ENCODE measurements around the gene ZNF646. TPM values are rescaled to one million over a fixed set of nuclear protein-coding genes. Genes with fewer than 3 reads are reported as not detected.

The ZNF646 gene
- total and polyA plus RNA-seq, 4 donors = 0.89 to 9.6 (median 4.0) TPM

- Histone ChIP-seq H3K27ac (ENCODE audit: low read depth in 1 of 2, low read length in 2 of 2) (no peak overlapping the region), H3K4me3 (ENCODE audit: low read depth in 1 of 3, low read length in 3 of 3) (no peak overlapping the region), H3K9me3 (ENCODE audit: control insufficient read depth in 4 of 4, low read length in 3 of 4) (no peaks in the 10 kb centered on the region), H3K27me3 (ENCODE audit: control insufficient read depth in 4 of 4, insufficient read depth in 4 of 4, low read length in 3 of 4) (no peaks in the 10 kb centered on the region), H3K4me1 (ENCODE audit: control insufficient read depth in 4 of 4, insufficient read depth in 4 of 4, low read length in 3 of 4) (no peaks in the 10 kb centered on the region), H3K36me3 (ENCODE audit: control insufficient read depth in 4 of 4, insufficient read depth in 3 of 4, low read depth in 1 of 4, low read length in 3 of 4) (peaks cover 13 to 47% (median 30%) of the 10 kb centered on the region in 4 donors), H3K9ac (ENCODE audit: low read depth in 1 of 2, low read length in 2 of 2) (no peak overlapping the region)
- DNase-seq (ENCODE audit: low spot score) = no peak
- no peak for TF ChIP-seq RAD21 (IDR thresholded peaks at IDR 0.05)
- TF ChIP-seq RXRA (IDR thresholded peaks at IDR 0.05) = no peak
- 92% methylated on average over 6 of the region's 6 CpGs for WGBS
Measured at GRCh38 chr16:31086629-31086906, 12.3 kb downstream of the ZNF646 start.

- H3K36me3 ChIP-seq (ENCODE audit: control insufficient read depth in 4 of 4, insufficient read depth in 3 of 4, low read depth in 1 of 4, low read length in 3 of 4) = peaks cover 13 to 47% (median 30%) of the 10 kb centered on the region in 4 donors
- H3K27me3 ChIP-seq (ENCODE audit: control insufficient read depth in 4 of 4, insufficient read depth in 4 of 4, low read length in 3 of 4) = no peaks in the 10 kb centered on the region
- peaks cover 0 to 3% (median 2%) of the 10 kb centered on the region in 4 donors for H3K4me1 ChIP-seq (ENCODE audit: control insufficient read depth in 4 of 4, insufficient read depth in 4 of 4, low read length in 3 of 4)
- WGBS = 94% methylated on average over 8 of the region's 8 CpGs
- no peak for TF ChIP-seq ATF3 (IDR thresholded peaks at IDR 0.05)
- TF ChIP-seq RAD21 (IDR thresholded peaks at IDR 0.05) = no peak
- no peak for TF ChIP-seq GABPA (IDR thresholded peaks at IDR 0.05 in 1 of 2, conservative IDR thresholded peaks at IDR 0.05 in 1 of 2)
- no peak for TF ChIP-seq FOXA2 (IDR thresholded peaks at IDR 0.05)
- no peak for TF ChIP-seq YY1 (IDR thresholded peaks at IDR 0.05)
- no peak for TF ChIP-seq CTCF (IDR thresholded peaks at IDR 0.05; ENCODE audit: low read depth, low read length, missing input control)
- TF ChIP-seq RXRA (IDR thresholded peaks at IDR 0.05) = no peak
- TF ChIP-seq HNF4G (IDR thresholded peaks at IDR 0.05) = no peak
- TF ChIP-seq EGR1 (IDR thresholded peaks at IDR 0.05; ENCODE audit: low read depth in 2 of 2) = no peak
- no peak for TF ChIP-seq NR2F2 (IDR thresholded peaks at IDR 0.05)
- TF ChIP-seq FOXA1 (IDR thresholded peaks at IDR 0.05) = no peak
- no peak for TF ChIP-seq ZBTB33 (IDR thresholded peaks at IDR 0.05)
- no peak for TF ChIP-seq HNF4A (conservative IDR thresholded peaks at IDR 0.05)
- no peak overlapping the region for H3K27ac ChIP-seq (ENCODE audit: low read depth in 1 of 2, low read length in 2 of 2)
- no peak for DNase-seq (ENCODE audit: low spot score)
- H3K9ac ChIP-seq (ENCODE audit: low read depth in 1 of 2, low read length in 2 of 2) = no peak overlapping the region
- H3K9me3 ChIP-seq (ENCODE audit: control insufficient read depth in 4 of 4, low read length in 3 of 4) = no peaks in the 10 kb centered on the region
- no peak overlapping the region for H3K4me3 ChIP-seq (ENCODE audit: low read depth in 1 of 3, low read length in 3 of 3)
Measured at GRCh38 chr16:31087481-31087880, 13.3 kb downstream of the ZNF646 start.

- Histone ChIP-seq H3K9me3 (ENCODE audit: control insufficient read depth in 4 of 4, low read length in 3 of 4) (no peaks in the 10 kb centered on the region), H3K9ac (ENCODE audit: low read depth in 1 of 2, low read length in 2 of 2) (no peak overlapping the region), H3K36me3 (ENCODE audit: control insufficient read depth in 4 of 4, insufficient read depth in 3 of 4, low read depth in 1 of 4, low read length in 3 of 4) (peaks cover 13 to 47% (median 30%) of the 10 kb centered on the region in 4 donors), H3K27ac (ENCODE audit: low read depth in 1 of 2, low read length in 2 of 2) (no peak overlapping the region), H3K27me3 (ENCODE audit: control insufficient read depth in 4 of 4, insufficient read depth in 4 of 4, low read length in 3 of 4) (no peaks in the 10 kb centered on the region), H3K4me1 (ENCODE audit: control insufficient read depth in 4 of 4, insufficient read depth in 4 of 4, low read length in 3 of 4) (peaks cover 0 to 8% (median 6%) of the 10 kb centered on the region in 4 donors), H3K4me3 (ENCODE audit: low read depth in 1 of 3, low read length in 3 of 3) (no peak overlapping the region)
- WGBS = 89% methylated on average over 5 of the region's 5 CpGs
- no peak for DNase-seq (ENCODE audit: low spot score)
- TF ChIP-seq ZBTB33 (IDR thresholded peaks at IDR 0.05) = no peak
- TF ChIP-seq TAF1 (conservative IDR thresholded peaks at IDR 0.05) = no peak
- TF ChIP-seq YY1 (IDR thresholded peaks at IDR 0.05) = no peak
- no peak for TF ChIP-seq FOXA2 (IDR thresholded peaks at IDR 0.05)
- TF ChIP-seq ATF3 (IDR thresholded peaks at IDR 0.05) = no peak
- TF ChIP-seq RAD21 (IDR thresholded peaks at IDR 0.05) = no peak
- no peak for TF ChIP-seq REST (IDR thresholded peaks at IDR 0.05)
- TF ChIP-seq FOXA1 (IDR thresholded peaks at IDR 0.05) = no peak
- TF ChIP-seq EGR1 (IDR thresholded peaks at IDR 0.05; ENCODE audit: low read depth in 2 of 2) = no peak
- no peak for TF ChIP-seq MAX (IDR thresholded peaks at IDR 0.05)
- TF ChIP-seq HNF4G (IDR thresholded peaks at IDR 0.05) = no peak
- TF ChIP-seq SP1 (IDR thresholded peaks at IDR 0.05) = no peak
- TF ChIP-seq NR2F2 (IDR thresholded peaks at IDR 0.05) = no peak
Measured at GRCh38 chr16:31087971-31088370, 13.7 kb downstream of the ZNF646 start.

All from liver (tissue), 9 donors.